MCF 10A (cell line): ENCODE results near the gene NTRK2. TPM values are rescaled to one million over a fixed set of nuclear protein-coding genes. Genes with fewer than 3 reads are reported as not detected.

Experiments used
- BruUV-seq: library from RNA; stranded (reverse); fragments of 400-500 nt; replicated peaks from 2 replicates; lab custom pipeline; 2021; lab: Mats Ljungman, UMichigan
- CTCF ChIA-PET: fragments of 300-600 bp; sonication (Branson Sonifier 250); formaldehyde crosslinking; extraction: SDS; loops from one replicate; lab custom pipeline; 2021; ENCODE audit warnings: antibody characterized with exemption, inconsistent platforms; lab: Yijun Ruan, JAX
- POLR2A ChIA-PET: fragments of 300-600, 350-650 bp; sonication (Branson Sonifier 250); formaldehyde crosslinking; extraction: SDS; loops from one replicate; lab custom pipeline; 2020; ENCODE audit warnings: antibody characterized with exemption, inconsistent platforms; lab: Yijun Ruan, JAX
- DNase-seq: peaks from one replicate; pipeline ENCODE4 v3.0.0-alpha.2; 2018; ENCODE audit not compliant: unreplicated experiment
- H3K27ac Mint-ChIP-seq: one replicate; pipeline ENCODE4 v1.8.0; 2022; ENCODE audit warnings: mild to moderate bottlenecking, low read depth, mixed read lengths; ENCODE audit not compliant: unreplicated experiment
- H3K27me3 Mint-ChIP-seq: one replicate; pipeline ENCODE4 v1.8.0; 2022; ENCODE audit warnings: mixed read lengths; ENCODE audit not compliant: insufficient read depth, unreplicated experiment
- H3K36me3 Mint-ChIP-seq: one replicate; pipeline ENCODE4 v1.8.0; 2022; ENCODE audit warnings: mild to moderate bottlenecking, moderate library complexity, mixed read lengths; ENCODE audit not compliant: insufficient read depth, unreplicated experiment
- H3K4me1 Mint-ChIP-seq: one replicate; pipeline ENCODE4 v1.8.0; 2022; ENCODE audit warnings: mixed read lengths; ENCODE audit not compliant: insufficient read depth, unreplicated experiment
- H3K4me3 Mint-ChIP-seq: one replicate; pipeline ENCODE4 v1.8.0; 2022; ENCODE audit warnings: mild to moderate bottlenecking, moderate library complexity, mixed read lengths; ENCODE audit not compliant: unreplicated experiment
- H3K9me3 Mint-ChIP-seq: one replicate; pipeline ENCODE4 v1.8.0; 2022; ENCODE audit warnings: mixed read lengths; ENCODE audit not compliant: unreplicated experiment
- intact Hi-C: fragments of 100-400 bp; cut with micrococcal nuclease; formaldehyde crosslinking; loops from 2 replicates; pipeline ENCODE4 v1.14.1; 2022
- total RNA-seq: library from RNA; stranded (reverse); gene quantifications from 2 replicates; pipeline ENCODE4 v1.2.3, GENCODE V29; 2022
- TF ChIP-seq, protein P1 (sequence below): fragments of 200-600 bp; IDR thresholded peaks from one replicate; pipeline ENCODE4 v1.8.0; 2022; ENCODE audit warnings: antibody characterized with exemption, mild to moderate bottlenecking; ENCODE audit not compliant: unreplicated experiment

Gene NTRK2
- total RNA-seq, 1 experiment from 2014 or later, result not detected

DNA sequence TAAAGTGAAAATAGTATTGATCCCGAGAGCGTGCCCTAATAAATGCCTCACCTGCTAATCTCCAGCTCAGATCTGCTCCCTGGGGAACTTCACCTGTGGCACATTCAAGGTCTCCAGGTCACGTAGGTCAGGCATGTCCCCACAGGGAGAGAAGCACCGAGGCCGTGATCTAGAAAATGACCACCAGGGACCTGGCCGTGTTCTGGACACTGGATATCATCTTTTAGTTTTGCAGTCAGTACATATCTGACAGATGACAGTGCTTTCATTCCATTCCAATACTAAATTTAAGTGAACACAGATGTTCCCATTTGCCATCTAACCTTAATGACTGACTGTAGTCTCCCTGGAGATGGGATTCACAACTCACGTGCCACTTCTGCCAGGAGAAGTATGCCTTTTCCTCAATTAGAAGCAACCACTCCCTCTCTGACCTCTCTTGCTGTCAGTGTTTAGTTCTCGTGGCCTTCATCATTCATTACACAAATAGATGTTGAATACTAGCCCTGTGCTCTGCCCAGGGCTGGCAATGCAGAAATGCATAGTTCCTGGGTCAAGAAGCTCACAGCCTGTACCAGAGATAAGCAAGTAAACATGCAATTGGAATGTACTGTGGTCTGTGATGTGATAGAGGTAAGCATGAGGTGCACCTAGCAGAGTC lies 276.5 kb downstream of the NTRK2 start:
- Mint-ChIP-seq H3K4me3 (no peak overlapping the region), H3K4me1 (peaks cover 14% of the 10 kb centered on the region), H3K36me3 (peaks cover 8% of the 10 kb centered on the region), H3K27ac (no peak overlapping the region), H3K9me3 (no peaks in the 10 kb centered on the region), H3K27me3 (no peaks in the 10 kb centered on the region)
- BruUV-seq, result no TSS peak
- intact Hi-C loops, result no loop called here
- ChIA-PET POLR2A (interaction anchor here (0.9 kb wide), 1 partner anchor 230 kb away, joined by 3 read pairs; no protein-coding TSS in a partner anchor), CTCF (interaction anchor here (0.6 to 2.4 kb wide), 2 partner anchors 249 to 549 kb away, joined by 3 to 13 read pairs; no protein-coding TSS in a partner anchor)
- TF ChIP-seq, protein P1, sequence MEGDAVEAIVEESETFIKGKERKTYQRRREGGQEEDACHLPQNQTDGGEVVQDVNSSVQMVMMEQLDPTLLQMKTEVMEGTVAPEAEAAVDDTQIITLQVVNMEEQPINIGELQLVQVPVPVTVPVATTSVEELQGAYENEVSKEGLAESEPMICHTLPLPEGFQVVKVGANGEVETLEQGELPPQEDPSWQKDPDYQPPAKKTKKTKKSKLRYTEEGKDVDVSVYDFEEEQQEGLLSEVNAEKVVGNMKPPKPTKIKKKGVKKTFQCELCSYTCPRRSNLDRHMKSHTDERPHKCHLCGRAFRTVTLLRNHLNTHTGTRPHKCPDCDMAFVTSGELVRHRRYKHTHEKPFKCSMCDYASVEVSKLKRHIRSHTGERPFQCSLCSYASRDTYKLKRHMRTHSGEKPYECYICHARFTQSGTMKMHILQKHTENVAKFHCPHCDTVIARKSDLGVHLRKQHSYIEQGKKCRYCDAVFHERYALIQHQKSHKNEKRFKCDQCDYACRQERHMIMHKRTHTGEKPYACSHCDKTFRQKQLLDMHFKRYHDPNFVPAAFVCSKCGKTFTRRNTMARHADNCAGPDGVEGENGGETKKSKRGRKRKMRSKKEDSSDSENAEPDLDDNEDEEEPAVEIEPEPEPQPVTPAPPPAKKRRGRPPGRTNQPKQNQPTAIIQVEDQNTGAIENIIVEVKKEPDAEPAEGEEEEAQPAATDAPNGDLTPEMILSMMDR, result no peak
- no peak for DNase-seq

DNA sequence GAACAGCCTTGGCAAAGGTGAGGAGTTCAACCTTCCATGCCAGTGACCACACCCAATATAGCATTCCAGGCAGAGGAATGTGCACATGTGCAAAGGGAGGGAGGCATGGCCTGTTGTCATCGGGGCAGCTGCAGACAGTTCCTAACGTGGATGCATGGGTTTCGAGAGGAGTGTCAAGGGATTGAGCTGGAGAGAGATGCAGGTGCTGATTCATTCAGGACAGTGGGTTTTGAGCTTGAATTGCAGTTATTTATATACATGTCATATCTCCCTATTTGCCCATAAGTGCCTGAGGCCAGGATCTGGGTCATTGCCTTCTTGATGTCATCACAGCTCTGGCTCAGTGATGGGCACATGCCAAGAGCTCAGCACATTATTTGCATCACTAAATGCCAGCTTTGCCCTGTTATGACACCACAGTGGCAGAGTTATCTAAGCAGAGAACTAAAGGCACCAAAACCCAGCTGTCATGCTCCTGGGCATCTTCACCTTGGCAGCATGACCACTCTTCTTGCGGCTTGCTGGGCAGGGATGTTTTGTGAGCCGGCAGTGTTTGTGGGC lies 278.0 kb downstream of the NTRK2 start:
- CTCF ChIA-PET, result interaction anchor here (0.7 to 2.4 kb wide), 7 partner anchors 17 to 550 kb away, joined by 3 to 13 read pairs (median 6); no protein-coding TSS in a partner anchor
- no peaks in the 10 kb centered on the region for H3K27me3 Mint-ChIP-seq
- POLR2A ChIA-PET, result interaction anchor here (0.7 to 1.9 kb wide), 7 partner anchors 17 to 266 kb away, joined by 3 to 13 read pairs (median 4); no protein-coding TSS in a partner anchor
- peak; percentile 91 for DNase-seq
- peak overlapping the region; percentile 82 for H3K27ac Mint-ChIP-seq
- BruUV-seq, result no TSS peak
- H3K36me3 Mint-ChIP-seq, result peaks cover 7% of the 10 kb centered on the region
- intact Hi-C loops, result no loop called here
- H3K4me1 Mint-ChIP-seq, result peaks cover 14% of the 10 kb centered on the region
- TF ChIP-seq, protein P1, result no peak
- no peak overlapping the region for H3K4me3 Mint-ChIP-seq
- H3K9me3 Mint-ChIP-seq, result no peaks in the 10 kb centered on the region

DNA sequence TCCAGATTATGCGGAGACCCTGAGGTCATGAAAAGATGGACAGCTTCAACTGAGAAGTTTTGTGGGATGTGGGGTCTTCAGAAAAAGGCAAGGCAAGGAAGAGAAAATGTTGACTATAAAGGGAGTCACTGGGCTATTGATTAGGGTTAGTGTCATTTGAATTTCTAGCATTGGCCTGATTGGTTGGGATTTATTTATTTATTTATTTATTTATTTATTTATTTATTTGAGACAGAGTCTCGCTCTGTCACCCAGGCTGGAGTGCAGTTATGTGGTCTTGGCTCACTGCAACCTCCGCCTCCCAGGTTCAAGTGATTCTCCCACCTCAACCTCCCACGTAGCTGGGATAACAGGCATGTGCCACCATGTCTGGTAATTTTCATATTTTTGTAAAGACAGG lies 279.7 kb downstream of the NTRK2 start:
- ChIA-PET CTCF (interaction anchor here (1.6 to 2.4 kb wide), 4 partner anchors 19 to 553 kb away, joined by 6 to 12 read pairs (median 7); no protein-coding TSS in a partner anchor), POLR2A (interaction anchor here (0.7 to 1.1 kb wide), 3 partner anchors 8 to 198 kb away, joined by 3 to 4 read pairs (median 3); no protein-coding TSS in a partner anchor)
- H3K27me3 Mint-ChIP-seq, result no peaks in the 10 kb centered on the region
- intact Hi-C loops, result no loop called here
- no peak for DNase-seq
- H3K36me3 Mint-ChIP-seq, result peaks cover 7% of the 10 kb centered on the region
- H3K27ac Mint-ChIP-seq, result no peak overlapping the region
- peaks cover 20% of the 10 kb centered on the region for H3K4me1 Mint-ChIP-seq
- no peaks in the 10 kb centered on the region for H3K9me3 Mint-ChIP-seq
- H3K4me3 Mint-ChIP-seq, result no peak overlapping the region
- TF ChIP-seq, protein P1, result no peak
- no TSS peak for BruUV-seq

DNA sequence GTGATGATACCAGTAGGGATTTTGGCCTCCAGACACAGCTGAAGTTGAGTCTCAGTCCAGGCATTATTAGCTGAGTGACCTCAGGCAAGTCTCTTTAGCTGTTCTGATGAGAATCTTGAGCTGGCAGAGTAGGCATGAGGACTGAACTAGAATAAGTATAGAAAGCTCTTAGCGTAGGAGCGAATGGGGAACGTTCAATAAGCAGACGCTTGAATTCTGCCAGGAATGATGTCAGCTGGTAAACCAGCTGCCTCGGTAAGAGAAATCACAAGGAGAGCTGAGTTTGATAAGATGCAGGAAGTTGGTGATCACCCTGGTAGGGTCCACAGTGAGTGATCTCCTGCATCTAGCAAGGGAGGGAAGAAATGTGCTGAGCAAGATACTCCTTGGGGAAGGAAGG lies 280.4 kb downstream of the NTRK2 start:
- BruUV-seq, result no TSS peak
- no peaks in the 10 kb centered on the region for H3K27me3 Mint-ChIP-seq
- no peak overlapping the region for H3K4me3 Mint-ChIP-seq
- ChIA-PET POLR2A (interaction anchor here (0.7 to 1.1 kb wide), 2 partner anchors 9 to 193 kb away, joined by 3 to 4 read pairs; no protein-coding TSS in a partner anchor), CTCF (interaction anchor here (0.6 to 2.4 kb wide), 6 partner anchors 19 to 661 kb away, joined by 3 to 12 read pairs (median 6); no protein-coding TSS in a partner anchor)
- peaks cover 4% of the 10 kb centered on the region for H3K36me3 Mint-ChIP-seq
- DNase-seq, result no peak
- peaks cover 22% of the 10 kb centered on the region for H3K4me1 Mint-ChIP-seq
- TF ChIP-seq, protein P1, result no peak
- no peak overlapping the region for H3K27ac Mint-ChIP-seq
- no peaks in the 10 kb centered on the region for H3K9me3 Mint-ChIP-seq
- intact Hi-C loops, result loop anchor here (5.0 to 10.0 kb wide), 4 partner anchors 168 to 825 kb away; no protein-coding TSS in a partner anchor
